HCT116 (cell line): ENCODE results near the gene SLC7A7. TPM values are rescaled to one million over a fixed set of nuclear protein-coding genes. Genes with fewer than 3 reads are reported as not detected.

Experiments
- ATAC-seq: fragments of 200-7000 bp; cut with Tn5 transposase; 2 replicates; pipeline ENCODE4 v1.9.1; 2020; ENCODE audit warnings: mild to moderate bottlenecking, moderate library complexity
- BruUV-seq: library from RNA; stranded (reverse); fragments of 400-500 nt; replicated peaks from 2 replicates; lab custom pipeline; 2021; lab: Mats Ljungman, UMichigan
- CTCF ChIA-PET: fragments of 300-600 bp; sonication (Branson Sonifier 250); formaldehyde crosslinking; loops from one replicate; lab custom pipeline; 2021; ENCODE audit warnings: antibody characterized with exemption; lab: Charles Lee
- POLR2A ChIA-PET: fragments of 300-600, 350-600 bp; sonication (Branson Sonifier 250); formaldehyde crosslinking; loops from one replicate; lab custom pipeline; 2021; ENCODE audit warnings: antibody characterized with exemption; lab: Charles Lee
- RAD21 ChIA-PET, 2 experiments: fragments of 300-600 bp; sonication (Branson Sonifier 250); formaldehyde crosslinking; loops; one replicate each; lab custom pipeline; 2023; ENCODE audit warnings: low total read pairs in 2 of 2; ENCODE audit not compliant: uncharacterized antibody in 2 of 2, unreplicated experiment in 2 of 2, low non-redundant PET in 1 of 2; lab: Charles Lee
- DNase-seq: peaks from one replicate; pipeline ENCODE4 v3.0.0-alpha.2; 2010; ENCODE audit warnings: low read depth, low spot score
- H2AFZ ChIP-seq: fragments of 200-600 bp; shearing (Covaris generic), sonication (generic); 2 replicates; pipeline ENCODE4 v1.6.1; 2017; ENCODE audit warnings: low read depth, mixed run types, mixed read lengths, antibody characterized with exemption, low read length; ENCODE audit not compliant: poor library complexity, severe bottlenecking
- H3K27ac ChIP-seq: 2 replicates; pipeline ENCODE4 v1.5.1; 2012; ENCODE audit warnings: low read depth, low read length
- H3K27me3 ChIP-seq: fragments of 200-600 bp; sonication (generic); 2 replicates; pipeline ENCODE4 v1.6.1; 2016; ENCODE audit warnings: mixed run types, low read length, mixed read lengths; ENCODE audit not compliant: insufficient read depth
- H3K36me3 ChIP-seq, 2 experiments: fragments of 200-500 bp in 1 of 2; fragments of 200-600 bp in 1 of 2; sonication (Bioruptor generic) in 1 of 2; sonication (generic) in 1 of 2; 2 replicates each; pipeline versions ENCODE4 v1.5.1 to v1.6.1; 2014 to 2016; ENCODE audit warnings: low read length in 2 of 2, inconsistent platforms in 1 of 2, mixed read lengths in 1 of 2, mixed run types in 1 of 2; ENCODE audit not compliant: insufficient read depth in 2 of 2, control insufficient read depth in 1 of 2
- H3K4me1 ChIP-seq, 2 experiments: fragments of 200-600 bp in 1 of 2; sonication (generic) in 1 of 2; 2 replicates each; pipeline versions ENCODE4 v1.5.1 to v1.6.1; 2012 to 2017; ENCODE audit warnings: low read length in 2 of 2, inconsistent platforms in 1 of 2, mild to moderate bottlenecking in 1 of 2, mixed read lengths in 1 of 2, mixed run types in 1 of 2, moderate library complexity in 1 of 2; ENCODE audit not compliant: insufficient read depth in 2 of 2, control insufficient read depth in 1 of 2
- H3K4me2 ChIP-seq: fragments of 200-600 bp; sonication (generic); 2 replicates; pipeline ENCODE4 v1.6.1; 2017; ENCODE audit warnings: mixed run types, low read length, mixed read lengths
- H3K4me3 ChIP-seq, 2 experiments: fragments of 200-600 bp in 1 of 2; sonication (generic) in 1 of 2; replicated peaks in 1 of 2; 2 replicates each; pipeline ENCODE4 v1.5.1; 2011 to 2016; ENCODE audit warnings: low read length in 2 of 2, control low read depth in 1 of 2, low read depth in 1 of 2, mild to moderate bottlenecking in 1 of 2, mixed read lengths in 1 of 2, mixed run types in 1 of 2
- H3K79me2 ChIP-seq: fragments of 200-600 bp; sonication (generic); 2 replicates; pipeline ENCODE4 v1.6.1; 2017; ENCODE audit warnings: mild to moderate bottlenecking, mixed run types, low read length, moderate library complexity, mixed read lengths; ENCODE audit not compliant: insufficient read depth
- H3K9ac ChIP-seq: fragments of 200-600 bp; sonication (generic); 2 replicates; pipeline ENCODE4 v1.6.1; 2016; ENCODE audit warnings: low read length, mixed read lengths
- H3K9me2 ChIP-seq: fragments of 200-600 bp; sonication (generic), shearing (Covaris generic); 2 replicates; pipeline ENCODE4 v1.6.1; 2017; ENCODE audit warnings: mixed run types, mild to moderate bottlenecking, moderate library complexity; ENCODE audit not compliant: insufficient read depth
- H3K9me3 ChIP-seq, 2 experiments: fragments of 200-500 bp in 1 of 2; fragments of 200-600 bp in 1 of 2; sonication (Bioruptor generic) in 1 of 2; sonication (generic) in 1 of 2; 2 replicates each; pipeline ENCODE4 v1.6.1; 2014 to 2017; ENCODE audit warnings: low read length in 2 of 2, mixed read lengths in 2 of 2, inconsistent platforms in 1 of 2, low read depth in 1 of 2, mild to moderate bottlenecking in 1 of 2, mixed run types in 1 of 2, moderate library complexity in 1 of 2; ENCODE audit not compliant: control insufficient read depth in 1 of 2, insufficient read depth in 1 of 2
- H4K20me1 ChIP-seq: fragments of 200-600 bp; sonication (generic), shearing (Covaris generic); 2 replicates; pipeline ENCODE4 v1.6.1; 2017; ENCODE audit warnings: mixed run types, mild to moderate bottlenecking, moderate library complexity; ENCODE audit not compliant: insufficient read depth
- ATF3 ChIP-seq: IDR thresholded peaks from 2 replicates; pipeline ENCODE4 v1.6.1; 2012
- CTCF ChIP-seq, 3 experiments: fragments of 200-600 bp in 1 of 3; sonication (generic) in 1 of 3; IDR thresholded peaks in 2 of 3; conservative IDR thresholded peaks in 1 of 3; 2 replicates each; pipeline ENCODE4 v1.5.1; 2012 to 2017; ENCODE audit warnings: low read depth in 2 of 3, low read length in 2 of 3, antibody characterized with exemption in 1 of 3, borderline replicate concordance in 1 of 3, control low read depth in 1 of 3, mild to moderate bottlenecking in 1 of 3, mixed read lengths in 1 of 3, mixed run types in 1 of 3, moderate library complexity in 1 of 3; ENCODE audit not compliant: insufficient read depth in 1 of 3
- EZH2 ChIP-seq: fragments of 200-600 bp; sonication (generic); IDR thresholded peaks from 2 replicates; pipeline ENCODE4 v1.6.1; 2017; ENCODE audit warnings: antibody characterized with exemption, mixed run types
- FOSL1 ChIP-seq: IDR thresholded peaks from 2 replicates; pipeline ENCODE4 v1.6.1; 2012; ENCODE audit warnings: low read depth
- JUND ChIP-seq: IDR thresholded peaks from 2 replicates; pipeline ENCODE4 v1.6.1; 2012
- MAX ChIP-seq: IDR thresholded peaks from 2 replicates; pipeline ENCODE4 v1.6.1; 2012
- SIN3A ChIP-seq: IDR thresholded peaks from 2 replicates; pipeline ENCODE4 v1.6.1; 2012; ENCODE audit warnings: low read depth
- YY1 ChIP-seq: IDR thresholded peaks from 2 replicates; pipeline ENCODE4 v1.6.1; 2011; ENCODE audit warnings: low read length, low read depth, moderate library complexity, mild to moderate bottlenecking; ENCODE audit not compliant: insufficient replicate concordance; ENCODE audit errors: extremely low read depth
- ZBTB33 ChIP-seq: IDR thresholded peaks from 2 replicates; pipeline ENCODE4 v1.6.1; 2011; ENCODE audit warnings: mild to moderate bottlenecking, low read length, moderate library complexity; ENCODE audit not compliant: insufficient replicate concordance; ENCODE audit errors: extremely low read depth
- intact Hi-C: fragments of 100-400 bp; cut with micrococcal nuclease; formaldehyde crosslinking; loops from 2 replicates; pipeline ENCODE4 v1.10.0; 2022
- total RNA-seq: library from RNA; stranded (reverse); gene quantifications from one replicate; pipeline ENCODE4 v1.2.1, GENCODE V29; 2021; ENCODE audit not compliant: unreplicated experiment

The SLC7A7 gene
- total RNA-seq, 1 experiment from 2014 or later, result 0.27 TPM

- BruUV-seq, result no TSS peak
- peak overlapping the region; percentile 56 to 62 for H3K4me3 ChIP-seq
Measured at GRCh38 chr14:22837750-22838538, 22.7 kb upstream of the SLC7A7 start.

More at GRCh38 chr14:22837750-22838538, 22.7 kb upstream of the SLC7A7 start:
- Histone ChIP-seq H3K79me2 (no peaks in the 10 kb centered on the region), H3K27ac (peak overlapping the region; percentile 48; the same call in 1 of the 2 replicates), H3K4me2 (peak overlapping the region; percentile 80), H3K4me1 (peaks cover 0 to 14% of the 10 kb centered on the region in 2 experiments; a peak in 1 of 4 replicates), H4K20me1 (no peaks in the 10 kb centered on the region), H3K9me2 (no peaks in the 10 kb centered on the region), H3K27me3 (no peaks in the 10 kb centered on the region), H3K9me3 (no peaks in the 10 kb centered on the region), H2AFZ (no peak overlapping the region), H3K36me3 (peaks cover 11 to 13% of the 10 kb centered on the region in 2 experiments), H3K9ac (peak overlapping the region; percentile 70)
- intact Hi-C loops, result no loop called here
- CTCF ChIA-PET, result interaction anchor here (0.6 to 1.3 kb wide), 3 partner anchors 15 to 17 kb away, joined by 3 to 4 read pairs (median 3); no protein-coding TSS in a partner anchor
- ATAC-seq (peak; percentile 15; the same call in 1 of the 2 replicates), DNase-seq (no peak)
- POLR2A ChIA-PET, result no interaction called here
- TF ChIP-seq ATF3 (no peak), ZBTB33 (no peak), FOSL1 (no peak), CTCF (IDR thresholded peaks at IDR 0.05 in 2 of 3, conservative IDR thresholded peaks at IDR 0.05 in 1 of 3; ENCODE audit: borderline replicate concordance in 1 of 3, insufficient read depth in 1 of 3, low read depth in 2 of 3, low read length in 2 of 3) (no peak), SIN3A (no peak), MAX (no peak), YY1 (no peak), EZH2 (no peak), JUND (no peak)
- RAD21 ChIA-PET, result interaction anchor here in 1 of 2 experiments (0.6 kb wide), 1 partner anchor 13 kb away, joined by 3 read pairs; no protein-coding TSS in a partner anchor
